Ureter (tissue), 1 donor: Measurements from ENCODE around the gene NAPSA. TPM values are rescaled to one million over a fixed set of nuclear protein-coding genes. Genes with fewer than 3 reads are reported as not detected.
"Not testable (repeated sequence)": the region's sequence is repeated elsewhere in the genome, so short reads cannot be mapped to it uniquely, and the experiment has no call there.

Source experiments
- DNase-seq: peaks from one replicate; pipeline ENCODE4 v3.0.0-alpha.2; 2020; ENCODE audit warnings: low spot score
- total RNA-seq: library from RNA; stranded (reverse); gene quantifications from one replicate; pipeline ENCODE4 v1.2.4, GENCODE V29; 2023
- donor health status: DM: yes; HTN: yes; CAD: no.

The NAPSA gene
- total RNA-seq, 1 donor from 2014 or later = 1.1 TPM

DNA sequence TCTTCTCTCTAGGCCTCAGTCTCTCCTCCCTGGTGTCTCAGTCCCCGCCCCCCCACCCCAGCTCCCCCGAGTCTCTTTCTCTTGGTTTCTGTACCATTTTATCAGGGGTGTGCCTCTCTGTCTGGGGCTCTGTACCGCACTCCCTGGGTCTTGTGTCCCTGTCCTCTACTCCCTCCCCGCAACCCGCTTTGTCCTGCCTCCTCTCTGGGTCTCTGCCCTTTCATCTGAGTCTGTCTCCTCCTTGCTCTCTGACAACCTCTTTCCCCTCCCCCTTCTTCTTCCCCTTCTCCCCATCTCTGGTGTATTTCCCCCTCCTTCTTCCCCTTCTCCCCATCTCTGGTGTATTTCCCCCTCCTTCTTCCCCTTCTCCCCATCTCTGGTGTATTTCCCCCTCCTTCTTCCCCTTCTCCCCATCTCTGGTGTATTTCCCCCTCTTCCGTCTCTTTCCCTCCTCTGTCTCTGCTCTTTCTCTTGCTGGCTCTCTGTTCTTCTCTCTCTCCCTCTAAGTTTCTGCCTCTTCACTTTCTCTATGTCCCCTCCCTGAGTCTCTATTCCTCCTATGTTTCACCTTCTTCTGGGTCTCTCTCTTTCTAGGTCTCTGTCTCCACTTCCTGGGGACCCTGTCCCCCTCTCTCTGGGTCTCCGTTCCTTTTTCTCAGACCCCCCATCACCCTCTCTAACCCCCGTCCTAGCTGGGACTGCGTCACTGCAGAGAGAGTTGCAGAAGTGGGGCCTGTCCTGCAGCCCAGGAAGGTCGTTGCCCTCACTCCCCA, 34.0 kb downstream of the NAPSA start:
- no peak for DNase-seq

GRCh38 chr19:50330365-50331078, 34.9 kb downstream of the NAPSA start:
- peak; percentile 79 for DNase-seq

DNA sequence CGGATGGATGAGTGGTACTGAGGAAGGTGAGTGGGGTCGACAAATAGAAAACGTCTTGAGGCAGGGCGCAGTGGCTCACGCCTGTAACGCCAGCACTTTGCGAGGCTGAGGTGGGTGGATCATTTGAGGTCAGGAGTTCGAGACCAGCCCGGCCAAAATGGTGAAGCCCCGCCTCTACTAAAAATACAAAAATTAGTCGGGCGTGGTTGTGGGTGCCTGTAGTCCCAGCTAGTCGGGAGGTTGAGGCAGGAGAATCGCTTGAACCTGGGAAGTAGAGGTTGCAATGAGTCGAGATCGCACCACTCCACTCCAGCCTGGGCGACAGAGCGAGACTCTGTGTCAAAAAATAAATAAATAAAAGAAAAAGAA, 35.5 kb downstream of the NAPSA start:
- not testable (repeated sequence) for DNase-seq

GRCh38 chr19:50329146-50329925, 36.1 kb downstream of the NAPSA start, which contains the start of gene KCNC3:
Gene KCNC3, minus strand, starts transcription at chr19:50329377. Its CDS starts 295 bp downstream, at chr19:50329082.
- DNase-seq = peak; percentile 99

- no peak for DNase-seq
These were observed 36.6 kb downstream of the NAPSA start for GRCh38 chr19:50328873-50329145.

DNA sequence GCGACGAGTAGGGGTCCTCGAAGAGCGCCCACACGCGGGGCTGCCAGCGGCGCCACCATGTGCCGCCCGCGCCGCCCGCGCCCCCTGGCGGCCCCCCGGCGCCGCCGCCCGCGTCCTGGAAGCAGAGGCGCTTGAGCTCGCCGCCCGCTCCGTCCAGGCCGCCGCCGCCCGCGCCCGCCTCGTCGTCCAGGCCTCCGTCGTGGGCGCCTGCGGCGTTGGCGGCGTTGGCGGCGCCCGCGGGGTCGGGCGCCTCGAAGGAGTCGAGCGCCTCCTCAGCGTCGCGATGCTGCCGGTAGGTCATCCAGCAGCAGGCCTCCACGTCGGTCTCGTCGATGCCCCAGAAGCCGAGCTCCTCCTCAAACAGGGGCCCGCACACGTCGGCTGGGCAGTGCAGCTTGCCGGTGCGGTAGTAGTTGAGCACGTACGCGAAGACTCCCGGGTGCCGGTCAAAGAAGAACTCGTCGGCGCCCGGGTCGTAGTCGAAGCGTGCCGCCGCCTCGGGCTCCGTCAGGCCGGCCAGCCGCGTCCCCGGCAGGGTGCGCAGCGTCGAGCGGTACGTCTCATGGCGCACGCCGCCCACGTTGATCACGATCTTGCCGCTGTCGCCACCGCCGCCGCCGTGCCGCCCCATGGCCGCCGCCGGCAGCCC, 37.1 kb downstream of the NAPSA start:
- no peak for DNase-seq

GRCh38 chr19:50327461-50328223, 37.8 kb downstream of the NAPSA start:
- DNase-seq = no peak

- no peak for DNase-seq
These were observed 38.4 kb downstream of the NAPSA start for GRCh38 chr19:50327013-50327412.

DNA sequence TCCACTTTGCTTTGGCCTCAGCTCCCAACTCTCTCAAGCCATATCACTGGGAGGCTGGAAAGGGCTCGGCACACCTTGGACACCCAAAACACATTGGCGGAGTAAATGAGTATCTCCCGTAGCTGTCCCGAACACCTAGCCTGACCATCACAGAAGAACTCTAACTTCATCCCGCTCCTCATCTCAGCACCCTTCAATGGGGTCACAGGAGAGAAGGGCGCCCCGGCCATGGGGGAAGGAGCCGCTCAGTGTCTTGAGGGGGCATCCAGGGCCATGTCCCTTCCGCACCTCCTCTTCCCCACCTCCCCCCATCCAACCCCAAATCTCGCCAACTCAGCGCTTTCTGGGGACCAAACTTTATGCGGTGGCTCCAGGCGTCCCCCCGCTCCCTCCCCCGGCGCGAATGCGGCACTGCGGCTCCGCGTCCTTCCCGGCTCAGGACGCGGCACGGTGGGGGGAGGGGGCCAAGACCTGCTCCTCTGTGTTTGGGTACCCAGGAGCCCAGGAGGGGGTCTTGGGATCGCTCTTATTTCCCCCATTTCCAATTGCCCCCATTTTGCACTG, 39.3 kb downstream of the NAPSA start:
- DNase-seq = no peak

DNA sequence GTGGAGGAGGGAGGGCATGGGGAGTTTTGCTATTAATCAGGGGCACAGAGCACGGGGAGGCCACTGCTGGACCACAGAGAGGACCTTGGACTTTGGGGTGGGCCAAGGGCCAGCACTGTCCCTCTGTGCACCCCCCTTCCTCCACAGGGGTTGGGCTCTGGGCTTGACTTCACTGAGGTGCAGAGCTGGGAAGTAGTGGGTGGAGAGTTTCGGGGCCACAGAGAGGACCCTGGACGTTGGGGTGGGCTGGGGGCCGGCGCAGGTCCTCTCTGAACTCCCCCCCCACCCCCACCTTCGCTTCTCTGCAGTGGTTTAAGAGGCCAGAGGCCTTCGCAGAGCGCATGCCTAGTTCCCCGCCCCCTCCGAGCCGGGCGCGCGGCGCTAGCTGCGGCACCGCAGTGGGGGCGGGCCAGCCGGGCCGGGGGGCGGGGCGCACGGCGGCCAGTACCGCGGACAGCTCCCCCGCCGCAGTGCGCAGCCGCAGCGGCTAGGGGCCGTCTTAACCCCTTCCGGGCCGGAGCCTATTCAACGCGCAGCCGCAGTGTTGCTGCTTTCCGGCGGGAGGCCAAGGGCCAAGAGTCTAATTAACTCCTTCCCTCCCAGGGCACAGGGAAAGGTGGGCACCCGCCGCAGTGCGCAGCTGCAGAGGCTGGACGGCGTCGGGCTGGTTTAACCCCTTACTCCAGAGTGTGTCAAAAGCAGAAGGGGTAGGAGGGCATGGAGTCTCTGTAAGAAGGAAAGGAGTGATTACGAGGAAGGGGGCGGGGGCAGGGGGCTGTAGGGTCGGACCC, 39.9 kb downstream of the NAPSA start:
- no peak for DNase-seq

GRCh38 chr19:50324331-50324730, 41.1 kb downstream of the NAPSA start:
- DNase-seq = no peak

- no peak for DNase-seq
These were observed 41.7 kb downstream of the NAPSA start for GRCh38 chr19:50323782-50324133.

- DNase-seq = no peak
These were observed 42.3 kb downstream of the NAPSA start for GRCh38 chr19:50322931-50323781.

DNA sequence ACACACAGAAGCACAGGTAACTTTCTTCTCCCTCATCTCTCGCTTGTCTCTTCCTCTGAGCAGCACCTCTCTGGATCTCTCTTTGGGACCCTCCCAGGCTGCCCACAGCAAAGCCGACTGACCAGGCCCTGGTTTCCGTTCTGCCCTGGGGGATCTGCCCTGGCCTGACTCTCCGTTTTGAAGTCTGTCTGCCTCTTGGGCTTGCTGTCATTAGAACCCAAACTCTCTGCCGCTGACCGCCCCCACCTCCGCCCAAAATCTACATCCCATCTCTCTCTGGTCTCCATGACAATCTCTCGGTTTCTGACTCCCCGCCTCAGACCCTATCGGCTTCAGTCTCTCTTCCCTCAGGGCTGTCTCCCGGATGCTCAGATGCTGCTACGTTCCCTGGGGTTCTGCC, 43.2 kb downstream of the NAPSA start:
- no peak for DNase-seq

DNA sequence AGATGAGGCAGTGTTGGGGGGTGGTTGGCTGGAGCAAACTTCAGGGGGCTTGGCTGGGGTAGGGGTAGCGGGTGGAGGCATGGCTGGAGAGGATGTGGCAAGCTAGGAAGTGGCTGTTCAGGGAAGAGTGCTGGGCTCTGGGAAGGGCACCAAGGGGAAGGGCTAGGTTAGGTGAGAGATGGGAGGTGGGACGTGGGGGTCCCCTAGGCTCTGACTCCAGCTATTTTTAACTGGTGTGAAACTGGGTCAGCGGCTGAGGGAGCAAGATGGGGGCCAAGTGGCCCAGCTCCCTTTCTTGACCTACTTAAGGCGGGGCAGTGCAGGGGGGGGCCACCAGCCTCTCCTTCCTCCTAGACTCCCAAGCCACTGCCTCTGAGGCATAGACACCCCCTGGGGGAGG, 43.6 kb downstream of the NAPSA start:
- no peak for DNase-seq

DNA sequence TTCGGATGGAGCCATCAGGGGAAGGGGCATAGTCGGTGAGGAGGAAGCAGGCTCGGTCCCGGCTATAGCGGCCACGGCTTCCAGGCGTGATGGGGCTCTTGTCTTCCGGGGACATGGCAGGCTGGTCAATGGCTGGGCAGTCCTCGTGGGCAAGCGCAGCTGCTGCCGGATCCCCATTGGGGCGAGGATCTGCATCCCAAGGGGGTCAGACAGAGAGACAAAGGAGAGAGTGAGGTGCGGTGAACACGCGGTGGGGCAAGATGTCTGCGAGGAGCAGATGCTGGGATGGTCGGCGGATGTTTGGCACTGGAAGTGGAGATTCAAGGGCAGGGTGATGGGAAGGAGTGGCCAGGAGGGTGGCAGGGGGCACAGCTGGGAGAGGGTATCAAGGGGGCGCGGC, 44.8 kb downstream of the NAPSA start:
- no peak for DNase-seq

DNA sequence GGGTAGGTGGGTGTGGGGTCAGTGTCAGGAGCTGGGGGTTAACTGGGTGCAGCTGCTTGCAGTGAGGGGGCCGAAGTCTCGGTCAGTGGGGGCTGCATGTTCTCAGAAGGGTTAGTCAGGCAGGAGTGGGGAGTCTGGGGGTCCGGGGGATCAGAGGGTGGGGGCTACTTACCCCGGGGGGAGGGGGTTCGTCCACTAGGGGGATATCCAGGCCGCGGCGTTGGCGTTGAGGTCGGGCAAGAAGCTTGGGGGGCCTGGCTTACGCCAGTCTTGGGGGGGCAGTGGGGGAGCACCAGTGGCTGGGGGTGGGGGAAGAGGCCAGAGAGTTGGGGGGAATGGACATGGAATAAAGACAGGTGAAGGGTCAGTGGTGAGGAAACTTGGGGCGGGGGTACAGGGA, 45.4 kb downstream of the NAPSA start:
- no peak for DNase-seq

DNA sequence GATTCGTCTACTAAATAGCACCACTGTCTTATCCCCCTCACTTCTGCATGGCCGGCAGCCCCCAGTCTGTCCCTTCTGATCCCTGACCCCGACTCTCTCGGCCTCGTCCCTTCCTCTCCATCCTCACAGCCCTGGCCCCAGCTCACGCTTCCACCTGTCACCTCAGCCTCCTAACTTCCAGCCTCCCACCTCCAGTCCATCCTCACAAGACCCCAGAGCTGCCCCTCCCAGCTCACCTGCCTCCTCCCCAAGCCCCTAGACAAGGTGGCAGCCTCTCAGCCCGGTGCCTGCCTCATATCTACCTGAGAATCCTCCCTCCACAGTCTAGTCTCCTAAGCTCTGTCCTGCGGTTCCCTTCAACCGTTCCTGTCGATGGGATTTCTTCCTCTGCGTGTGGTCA, 46.3 kb downstream of the NAPSA start:
- DNase-seq = no peak

DNA sequence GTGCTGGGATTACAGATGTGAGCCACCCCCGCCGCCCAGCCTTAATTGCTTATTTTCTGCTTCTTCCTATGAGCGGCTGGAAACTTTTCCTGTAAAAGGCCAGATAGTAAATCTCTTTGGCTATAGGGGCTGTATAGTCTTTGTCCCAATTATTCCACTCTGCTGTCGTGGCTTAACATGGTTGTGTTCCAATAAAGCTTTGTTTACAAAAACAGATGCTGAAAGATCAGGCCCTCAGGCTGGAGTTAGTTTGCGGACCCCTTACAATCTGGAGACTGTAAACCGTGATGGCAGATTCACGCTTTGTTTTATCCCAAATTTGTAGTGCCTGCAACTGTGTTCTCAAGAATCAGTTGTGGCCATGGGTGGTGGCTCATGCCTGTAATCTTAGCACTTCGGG, 47.0 kb downstream of the NAPSA start:
- DNase-seq = no peak

DNA sequence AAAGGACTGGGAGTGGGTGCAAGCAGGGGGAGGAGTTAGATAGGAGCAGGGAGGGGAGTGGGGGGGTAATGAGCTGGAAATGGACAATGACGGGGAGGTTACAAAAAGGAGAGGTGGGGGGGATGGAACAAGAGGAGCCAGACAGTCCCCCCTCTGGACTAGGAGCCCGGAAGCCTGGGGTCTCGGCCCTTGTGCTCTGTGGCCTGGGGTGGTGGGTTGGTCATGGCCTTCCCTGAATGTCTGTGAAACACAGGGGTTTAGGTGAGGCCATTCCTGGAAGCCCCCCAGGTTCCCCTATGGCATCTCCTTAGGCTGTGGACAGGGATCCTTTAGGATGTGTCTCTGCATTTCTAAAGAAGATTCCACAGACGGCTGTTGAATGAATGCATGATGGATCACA, 48.3 kb downstream of the NAPSA start:
- DNase-seq = no peak
